GM18526 (cell line): ENCODE measurements around the gene PIGO.

Experiments
- POLR2A ChIP-seq: IDR thresholded peaks from 3 replicates; pipeline ENCODE4 v1.6.1; 2011; ENCODE audit not compliant: insufficient read length; ENCODE audit errors: extremely low read depth

The PIGO gene

GRCh38 chr9:35060548-35061207 is 35.7 kb downstream of the PIGO start:
- TF ChIP-seq POLR2A: no peak

- TF ChIP-seq POLR2A: no peak
Observed at GRCh38 chr9:35059438-35059837, 37.0 kb downstream of the PIGO start.

GRCh38 chr9:35057271-35057620 is 39.1 kb downstream of the PIGO start:
- no peak for TF ChIP-seq POLR2A

- no peak for TF ChIP-seq POLR2A
Observed at GRCh38 chr9:35056571-35057270, 39.7 kb downstream of the PIGO start.

GRCh38 chr9:35054871-35055644 is 41.3 kb downstream of the PIGO start:
- TF ChIP-seq POLR2A: no peak

- no peak for TF ChIP-seq POLR2A
Observed at GRCh38 chr9:35054185-35054835, 42.1 kb downstream of the PIGO start.

GRCh38 chr9:35051069-35051967 is 45.1 kb downstream of the PIGO start:
- no peak for TF ChIP-seq POLR2A

- no peak for TF ChIP-seq POLR2A
Observed at GRCh38 chr9:35048511-35048910, 47.9 kb downstream of the PIGO start.

GRCh38 chr9:35044071-35044470 is 52.3 kb downstream of the PIGO start:
- TF ChIP-seq POLR2A: no peak

GRCh38 chr9:35042891-35043545 is 53.4 kb downstream of the PIGO start:
- TF ChIP-seq POLR2A: no peak

GRCh38 chr9:35042081-35042604 is 54.2 kb downstream of the PIGO start:
- TF ChIP-seq POLR2A: no peak
